Measurements from ENCODE around the gene WDR74.

DNA sequence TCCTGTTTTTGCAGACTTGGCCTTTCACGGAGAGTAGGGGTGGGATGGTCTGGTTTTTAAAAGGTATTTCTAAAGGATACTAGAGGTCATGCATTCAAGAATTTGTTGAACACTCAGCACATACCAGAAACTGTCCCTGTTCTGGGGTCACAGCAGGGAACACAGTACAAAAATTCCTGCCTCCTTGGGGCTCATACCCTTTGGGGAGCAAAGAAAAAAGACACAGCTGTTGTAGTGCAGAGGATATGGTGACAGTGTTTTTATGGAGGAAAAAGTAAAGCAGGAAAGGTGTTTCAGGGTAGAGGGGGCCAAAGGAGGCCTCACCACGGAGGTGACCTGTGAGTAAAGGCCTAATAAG, 49.7 kb upstream of the WDR74 start:
- no peak for TF ChIP-seq EZH2 (IDR thresholded peaks at IDR 0.05; ENCODE audit: borderline replicate concordance, insufficient read depth, low read depth, low read length, poor library complexity, severe bottlenecking)
- TF ChIP-seq, protein P1, sequence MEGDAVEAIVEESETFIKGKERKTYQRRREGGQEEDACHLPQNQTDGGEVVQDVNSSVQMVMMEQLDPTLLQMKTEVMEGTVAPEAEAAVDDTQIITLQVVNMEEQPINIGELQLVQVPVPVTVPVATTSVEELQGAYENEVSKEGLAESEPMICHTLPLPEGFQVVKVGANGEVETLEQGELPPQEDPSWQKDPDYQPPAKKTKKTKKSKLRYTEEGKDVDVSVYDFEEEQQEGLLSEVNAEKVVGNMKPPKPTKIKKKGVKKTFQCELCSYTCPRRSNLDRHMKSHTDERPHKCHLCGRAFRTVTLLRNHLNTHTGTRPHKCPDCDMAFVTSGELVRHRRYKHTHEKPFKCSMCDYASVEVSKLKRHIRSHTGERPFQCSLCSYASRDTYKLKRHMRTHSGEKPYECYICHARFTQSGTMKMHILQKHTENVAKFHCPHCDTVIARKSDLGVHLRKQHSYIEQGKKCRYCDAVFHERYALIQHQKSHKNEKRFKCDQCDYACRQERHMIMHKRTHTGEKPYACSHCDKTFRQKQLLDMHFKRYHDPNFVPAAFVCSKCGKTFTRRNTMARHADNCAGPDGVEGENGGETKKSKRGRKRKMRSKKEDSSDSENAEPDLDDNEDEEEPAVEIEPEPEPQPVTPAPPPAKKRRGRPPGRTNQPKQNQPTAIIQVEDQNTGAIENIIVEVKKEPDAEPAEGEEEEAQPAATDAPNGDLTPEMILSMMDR (IDR thresholded peaks at IDR 0.05) = no peak
